Bronchial epithelial cell (primary cell): ENCODE data around the gene VEGFA. TPM values are rescaled to one million over a fixed set of nuclear protein-coding genes. Genes with fewer than 3 reads are reported as not detected.

Source experiments
- DNase-seq: peaks from one replicate; pipeline ENCODE4 v3.0.0-alpha.2; 2010; ENCODE audit warnings: low read depth
- FAIRE-seq: peaks from 2 replicates; lab custom pipeline; 2011; peaks lifted over from hg19 to GRCh38; lab: Jason Lieb, UNC
- H3K27me3 ChIP-seq: 2 replicates; pipeline ENCODE4 v1.5.1; 2011; ENCODE audit warnings: low read length; ENCODE audit not compliant: control insufficient read depth, insufficient read depth
- H3K36me3 ChIP-seq: 2 replicates; pipeline ENCODE4 v1.5.1; 2011; ENCODE audit warnings: low read length; ENCODE audit not compliant: control insufficient read depth, insufficient read depth
- H3K4me3 ChIP-seq: 2 replicates; pipeline ENCODE4 v1.5.1; 2011; ENCODE audit warnings: mild to moderate bottlenecking, low read depth, low read length, control low read depth
- total RNA-seq: library from RNA; depleted of rRNA; stranded (reverse); fragments of >200 nt; gene quantifications from 2 replicates; pipeline ENCODE4 v1.2.1, GENCODE V29; 2014
- TF ChIP-seq, protein P1 (sequence below): IDR thresholded peaks from 2 replicates; pipeline ENCODE4 v1.5.1; 2011; ENCODE audit warnings: mild to moderate bottlenecking, moderate library complexity, low read length, control low read depth, inconsistent platforms; ENCODE audit not compliant: insufficient read depth, severe bottlenecking

Gene VEGFA
- total RNA-seq, 1 donor from 2014 or later = 391 TPM

- no peaks in the 10 kb centered on the region for H3K36me3 ChIP-seq
- TF ChIP-seq, protein P1, sequence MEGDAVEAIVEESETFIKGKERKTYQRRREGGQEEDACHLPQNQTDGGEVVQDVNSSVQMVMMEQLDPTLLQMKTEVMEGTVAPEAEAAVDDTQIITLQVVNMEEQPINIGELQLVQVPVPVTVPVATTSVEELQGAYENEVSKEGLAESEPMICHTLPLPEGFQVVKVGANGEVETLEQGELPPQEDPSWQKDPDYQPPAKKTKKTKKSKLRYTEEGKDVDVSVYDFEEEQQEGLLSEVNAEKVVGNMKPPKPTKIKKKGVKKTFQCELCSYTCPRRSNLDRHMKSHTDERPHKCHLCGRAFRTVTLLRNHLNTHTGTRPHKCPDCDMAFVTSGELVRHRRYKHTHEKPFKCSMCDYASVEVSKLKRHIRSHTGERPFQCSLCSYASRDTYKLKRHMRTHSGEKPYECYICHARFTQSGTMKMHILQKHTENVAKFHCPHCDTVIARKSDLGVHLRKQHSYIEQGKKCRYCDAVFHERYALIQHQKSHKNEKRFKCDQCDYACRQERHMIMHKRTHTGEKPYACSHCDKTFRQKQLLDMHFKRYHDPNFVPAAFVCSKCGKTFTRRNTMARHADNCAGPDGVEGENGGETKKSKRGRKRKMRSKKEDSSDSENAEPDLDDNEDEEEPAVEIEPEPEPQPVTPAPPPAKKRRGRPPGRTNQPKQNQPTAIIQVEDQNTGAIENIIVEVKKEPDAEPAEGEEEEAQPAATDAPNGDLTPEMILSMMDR = no peak
- no peak overlapping the region for H3K4me3 ChIP-seq
- DNase-seq (no peak), FAIRE-seq (no peak)
- no peaks in the 10 kb centered on the region for H3K27me3 ChIP-seq
These were observed 29.6 kb upstream of the VEGFA start for GRCh38 chr6:43740321-43740960.

DNA sequence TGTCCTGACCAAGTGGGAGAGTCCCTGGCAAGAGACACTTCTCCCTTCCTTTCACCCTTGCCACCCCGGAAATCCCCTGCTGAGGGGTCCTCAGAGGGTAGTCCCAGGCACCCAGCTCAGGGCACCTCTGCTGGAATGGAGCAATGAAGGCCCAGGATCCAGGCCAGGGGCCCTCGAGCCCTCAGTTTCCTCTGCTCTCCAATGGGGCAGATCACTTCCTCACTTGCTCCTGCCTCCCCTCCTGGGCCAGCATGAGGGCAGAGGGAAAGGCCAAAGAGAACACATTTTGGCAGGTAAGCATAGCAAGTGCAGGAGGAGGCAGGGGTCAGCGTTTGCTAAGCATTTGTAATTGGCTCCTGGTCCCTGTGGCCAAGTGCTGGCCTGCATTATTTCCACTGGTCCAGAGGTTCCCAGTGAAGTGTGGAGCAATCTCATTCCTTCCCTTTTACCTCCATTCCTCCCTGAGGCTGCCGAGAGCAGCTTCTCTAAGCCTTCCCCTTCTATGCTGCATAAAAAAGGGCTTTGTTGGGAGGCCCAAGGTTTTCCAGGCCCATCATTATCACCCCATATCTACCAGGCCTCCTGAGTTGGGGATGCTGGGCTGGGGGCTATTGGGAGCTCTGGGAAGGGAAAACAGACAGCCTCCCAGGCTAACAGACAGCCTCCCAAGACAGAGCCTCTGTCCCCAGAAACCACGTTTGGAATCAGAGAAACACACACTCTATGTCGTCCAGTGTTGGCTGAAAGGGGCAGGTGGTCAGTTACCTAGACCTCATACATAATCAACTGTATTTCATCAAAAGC is 28.8 kb upstream of the VEGFA start:
- no peak for DNase-seq

DNA sequence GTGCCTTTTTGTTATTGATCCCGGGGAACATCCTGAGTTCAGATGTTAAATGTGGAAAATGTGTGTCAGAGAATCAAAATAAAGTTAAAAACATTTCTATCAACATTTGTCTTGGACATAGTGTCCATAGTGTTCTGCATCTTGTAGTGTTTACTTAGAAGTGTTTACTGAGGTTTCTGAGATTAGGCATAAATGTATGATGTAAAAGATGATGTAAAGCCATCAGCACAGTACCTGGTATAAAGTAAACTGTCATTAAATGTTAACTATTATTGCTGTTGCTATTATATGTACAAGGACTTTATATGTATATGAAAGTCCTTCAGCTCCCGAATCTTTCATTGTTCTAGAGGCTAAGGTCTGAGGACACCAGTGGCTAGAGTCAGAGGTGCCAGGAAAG is 28.2 kb upstream of the VEGFA start:
- TF ChIP-seq, protein P1 = no peak
- Histone ChIP-seq H3K36me3 (no peaks in the 10 kb centered on the region), H3K27me3 (no peaks in the 10 kb centered on the region), H3K4me3 (no peak overlapping the region)
- FAIRE-seq = no peak
- no peak for DNase-seq

More for the DNA sequence above, 28.8 kb upstream of the VEGFA start:
- TF ChIP-seq, protein P1 = no peak
- H3K27me3 ChIP-seq = no peaks in the 10 kb centered on the region
- no peak overlapping the region for H3K4me3 ChIP-seq
- no peak for FAIRE-seq
- no peaks in the 10 kb centered on the region for H3K36me3 ChIP-seq

GRCh38 chr6:43742285-43742684 is 27.7 kb upstream of the VEGFA start:
- DNase-seq (no peak), FAIRE-seq (no peak)
- Histone ChIP-seq H3K4me3 (no peak overlapping the region), H3K27me3 (no peaks in the 10 kb centered on the region), H3K36me3 (no peaks in the 10 kb centered on the region)
- TF ChIP-seq, protein P1 = no peak

- Histone ChIP-seq H3K4me3 (no peak overlapping the region), H3K36me3 (no peaks in the 10 kb centered on the region), H3K27me3 (no peaks in the 10 kb centered on the region)
- no peak for FAIRE-seq
- DNase-seq = no peak
- TF ChIP-seq, protein P1 = no peak
These were observed 26.9 kb upstream of the VEGFA start for GRCh38 chr6:43742931-43743632.
